ENCODE data around the gene GLRA1.
"Not testable (repeated sequence)": the region's sequence is repeated elsewhere in the genome, so short reads cannot be mapped to it uniquely, and the experiment has no call there.

Gene GLRA1

GRCh38 chr5:151917904-151918303 is 6.7 kb downstream of the GLRA1 start:
- no peak for DNase-seq (ENCODE audit: low read depth in 2 of 2)

- DNase-seq (ENCODE audit: low read depth in 2 of 2) = no peak
These were observed 11.2 kb downstream of the GLRA1 start for GRCh38 chr5:151913425-151913824.

GRCh38 chr5:151912360-151912759 is 12.3 kb downstream of the GLRA1 start:
- no peak for DNase-seq (ENCODE audit: low read depth in 2 of 2)

GRCh38 chr5:151911011-151911410 is 13.6 kb downstream of the GLRA1 start:
- DNase-seq (ENCODE audit: low read depth in 2 of 2) = no peak

GRCh38 chr5:151909628-151910027 is 15.0 kb downstream of the GLRA1 start:
- DNase-seq (ENCODE audit: low read depth in 2 of 2) = no peak

GRCh38 chr5:151906246-151906645 is 18.4 kb downstream of the GLRA1 start:
- no peak for DNase-seq (ENCODE audit: low read depth in 2 of 2)

GRCh38 chr5:151905557-151905961 is 19.1 kb downstream of the GLRA1 start:
- DNase-seq (ENCODE audit: low read depth in 2 of 2) = no peak

GRCh38 chr5:151904909-151905308 is 19.7 kb downstream of the GLRA1 start:
- DNase-seq (ENCODE audit: low read depth in 2 of 2) = no peak

- DNase-seq (ENCODE audit: low read depth in 2 of 2) = no peak
These were observed 20.5 kb downstream of the GLRA1 start for GRCh38 chr5:151904127-151904526.

GRCh38 chr5:151903243-151903653 is 21.4 kb downstream of the GLRA1 start:
- DNase-seq (ENCODE audit: low read depth in 2 of 2) = no peak

- DNase-seq (ENCODE audit: low read depth in 2 of 2) = no peak
These were observed 22.4 kb downstream of the GLRA1 start for GRCh38 chr5:151902215-151902614.

- no peak for DNase-seq (ENCODE audit: low read depth in 2 of 2)
These were observed 23.0 kb downstream of the GLRA1 start for GRCh38 chr5:151901611-151902010.

GRCh38 chr5:151900891-151901290 is 23.8 kb downstream of the GLRA1 start:
- DNase-seq (ENCODE audit: low read depth in 2 of 2) = no peak

GRCh38 chr5:151899399-151899798 is 25.3 kb downstream of the GLRA1 start:
- no peak for DNase-seq (ENCODE audit: low read depth in 2 of 2)

- no peak for DNase-seq (ENCODE audit: low read depth in 2 of 2)
These were observed 26.8 kb downstream of the GLRA1 start for GRCh38 chr5:151897896-151898295.

- DNase-seq (ENCODE audit: low read depth in 2 of 2) = no peak
These were observed 27.6 kb downstream of the GLRA1 start for GRCh38 chr5:151897020-151897552.

GRCh38 chr5:151896031-151896691 is 28.5 kb downstream of the GLRA1 start:
- DNase-seq (ENCODE audit: low read depth in 2 of 2) = no peak

- no peak for DNase-seq (ENCODE audit: low read depth in 2 of 2)
These were observed 29.0 kb downstream of the GLRA1 start for GRCh38 chr5:151895660-151896030.

GRCh38 chr5:151893485-151893884 is 31.2 kb downstream of the GLRA1 start:
- DNase-seq (ENCODE audit: low read depth in 2 of 2) = not testable (repeated sequence)

- DNase-seq (ENCODE audit: low read depth in 2 of 2) = no peak
These were observed 32.3 kb downstream of the GLRA1 start for GRCh38 chr5:151892393-151892792.

- no peak for DNase-seq (ENCODE audit: low read depth in 2 of 2)
These were observed 34.4 kb downstream of the GLRA1 start for GRCh38 chr5:151890299-151890698.

- DNase-seq (ENCODE audit: low read depth in 2 of 2) = no peak
These were observed 35.0 kb downstream of the GLRA1 start for GRCh38 chr5:151889614-151890013.

- no peak for DNase-seq (ENCODE audit: low read depth in 2 of 2)
These were observed 37.9 kb downstream of the GLRA1 start for GRCh38 chr5:151886546-151887275.

Measured in stimulated activated CD4-positive, alpha-beta T cell treated with anti-CD3 and anti-CD28 coated beads, Interleukin-15, amount 100 ng/mL, for 48 hours (primary cell).